Measurements from ENCODE around the gene DIP2C.
"Not testable (repeated sequence)": the region's sequence is repeated elsewhere in the genome, so short reads cannot be mapped to it uniquely, and the experiment has no call there.

The DIP2C gene

DNA sequence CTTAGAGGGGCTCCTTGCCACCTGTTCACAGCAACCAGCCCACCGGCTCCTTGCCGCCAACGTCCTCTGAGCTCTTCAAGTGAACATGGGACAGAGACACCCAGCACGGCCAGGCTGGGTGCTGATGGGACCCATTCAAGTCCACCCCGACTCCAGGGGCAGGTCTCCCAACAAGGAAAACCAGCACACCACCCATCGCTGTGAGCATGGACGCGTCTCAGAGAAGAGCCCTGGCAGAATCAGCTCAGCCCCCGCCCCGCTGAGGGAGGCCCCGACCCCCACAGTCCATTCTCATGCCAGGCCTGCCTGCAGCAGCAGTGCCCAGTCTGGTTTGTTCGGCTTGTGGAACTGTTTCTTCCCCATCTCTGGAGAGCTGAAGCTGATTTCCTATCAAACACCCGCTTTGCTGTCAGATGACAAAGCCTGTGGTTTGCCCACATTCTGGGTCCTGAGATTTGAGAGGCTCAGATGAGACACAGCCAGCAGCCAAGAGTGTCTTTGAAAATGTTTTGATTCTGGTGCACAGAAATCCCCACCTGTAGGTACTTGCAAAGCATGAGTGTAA, 337.6 kb downstream of the DIP2C start:
- DNase-seq (ENCODE audit: low read depth): no peak
- no peak overlapping the region for H3K4me3 ChIP-seq (ENCODE audit: low read depth, low read length)
- TF ChIP-seq, protein P1, sequence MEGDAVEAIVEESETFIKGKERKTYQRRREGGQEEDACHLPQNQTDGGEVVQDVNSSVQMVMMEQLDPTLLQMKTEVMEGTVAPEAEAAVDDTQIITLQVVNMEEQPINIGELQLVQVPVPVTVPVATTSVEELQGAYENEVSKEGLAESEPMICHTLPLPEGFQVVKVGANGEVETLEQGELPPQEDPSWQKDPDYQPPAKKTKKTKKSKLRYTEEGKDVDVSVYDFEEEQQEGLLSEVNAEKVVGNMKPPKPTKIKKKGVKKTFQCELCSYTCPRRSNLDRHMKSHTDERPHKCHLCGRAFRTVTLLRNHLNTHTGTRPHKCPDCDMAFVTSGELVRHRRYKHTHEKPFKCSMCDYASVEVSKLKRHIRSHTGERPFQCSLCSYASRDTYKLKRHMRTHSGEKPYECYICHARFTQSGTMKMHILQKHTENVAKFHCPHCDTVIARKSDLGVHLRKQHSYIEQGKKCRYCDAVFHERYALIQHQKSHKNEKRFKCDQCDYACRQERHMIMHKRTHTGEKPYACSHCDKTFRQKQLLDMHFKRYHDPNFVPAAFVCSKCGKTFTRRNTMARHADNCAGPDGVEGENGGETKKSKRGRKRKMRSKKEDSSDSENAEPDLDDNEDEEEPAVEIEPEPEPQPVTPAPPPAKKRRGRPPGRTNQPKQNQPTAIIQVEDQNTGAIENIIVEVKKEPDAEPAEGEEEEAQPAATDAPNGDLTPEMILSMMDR (IDR thresholded peaks at IDR 0.05; ENCODE audit: control insufficient read depth, extremely low read depth, insufficient read depth): no peak

DNA sequence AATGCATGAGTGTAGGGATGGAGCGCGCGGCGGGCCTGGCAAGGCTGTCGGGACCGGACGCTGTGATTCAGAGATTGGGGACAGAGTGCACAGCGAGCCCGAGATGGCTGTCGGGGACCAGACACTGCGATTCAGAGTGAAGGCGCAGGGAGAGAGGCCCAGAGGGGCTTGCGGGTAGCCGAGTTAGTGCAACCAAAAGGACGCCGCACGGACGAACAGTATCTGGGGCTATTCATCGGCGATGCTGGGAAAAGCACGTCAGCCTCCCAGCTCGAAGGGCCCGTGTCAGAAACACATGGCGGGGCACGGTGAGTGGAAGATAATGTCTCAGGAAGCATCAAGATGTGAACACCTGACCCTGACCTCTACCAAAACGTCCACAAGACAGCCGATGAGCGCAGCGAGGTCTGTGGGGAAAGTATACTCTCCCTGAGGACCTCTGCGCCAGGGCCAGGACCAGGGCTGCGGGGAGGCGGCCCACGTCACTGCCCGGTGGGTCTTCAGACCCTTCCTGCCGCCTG, 338.4 kb downstream of the DIP2C start:
- DNase-seq (ENCODE audit: low read depth): no peak

DNA sequence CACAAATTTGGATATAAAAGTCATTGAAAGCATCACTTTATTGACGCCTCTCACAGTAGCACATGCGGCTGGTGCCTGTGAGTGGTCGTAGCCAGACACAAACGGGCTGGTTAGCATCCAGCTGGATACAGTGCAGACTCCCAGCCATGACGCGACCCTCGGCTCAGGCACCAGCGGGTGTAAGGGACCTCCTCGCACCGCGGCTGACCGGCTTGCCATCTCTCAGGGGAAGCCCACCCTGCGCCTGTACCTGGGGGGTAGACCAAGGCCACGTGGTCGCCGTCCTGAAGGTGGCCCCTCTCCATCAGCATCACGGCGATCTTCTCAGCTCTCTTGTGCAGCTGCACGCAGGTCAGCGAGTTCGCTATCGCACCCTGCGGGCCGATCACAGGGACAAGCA, 340.4 kb downstream of the DIP2C start:
- TF ChIP-seq, protein P1 (IDR thresholded peaks at IDR 0.05; ENCODE audit: control insufficient read depth, extremely low read depth, insufficient read depth): no peak
- H3K4me3 ChIP-seq (ENCODE audit: low read depth, low read length): no peak overlapping the region
- no peak for DNase-seq (ENCODE audit: low read depth)

More for the DNA sequence above, 338.4 kb downstream of the DIP2C start:
- H3K4me3 ChIP-seq (ENCODE audit: low read depth, low read length): no peak overlapping the region
- TF ChIP-seq, protein P1 (IDR thresholded peaks at IDR 0.05; ENCODE audit: control insufficient read depth, extremely low read depth, insufficient read depth): no peak

DNA sequence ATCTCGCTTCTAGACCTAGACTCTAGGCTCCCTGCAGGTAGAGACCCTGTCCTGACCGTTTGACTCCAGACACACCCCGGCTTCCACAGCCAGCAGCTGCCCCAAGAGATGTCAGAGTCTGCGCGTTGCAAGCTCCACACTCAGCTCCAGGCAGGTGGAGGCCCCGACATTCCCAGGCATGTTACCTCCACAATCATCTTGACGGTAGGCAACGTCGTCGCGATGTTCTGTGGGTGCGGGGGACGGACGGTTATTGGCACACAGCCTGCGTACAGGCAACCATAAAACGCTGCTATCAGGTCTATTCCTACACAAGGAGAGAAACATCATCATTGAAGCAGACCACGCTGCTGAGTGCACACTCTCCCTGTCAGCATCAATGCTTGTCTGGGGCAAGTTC, 341.0 kb downstream of the DIP2C start:
- DNase-seq (ENCODE audit: low read depth): no peak
- H3K4me3 ChIP-seq (ENCODE audit: low read depth, low read length): no peak overlapping the region
- TF ChIP-seq, protein P1 (IDR thresholded peaks at IDR 0.05; ENCODE audit: control insufficient read depth, extremely low read depth, insufficient read depth): no peak

DNA sequence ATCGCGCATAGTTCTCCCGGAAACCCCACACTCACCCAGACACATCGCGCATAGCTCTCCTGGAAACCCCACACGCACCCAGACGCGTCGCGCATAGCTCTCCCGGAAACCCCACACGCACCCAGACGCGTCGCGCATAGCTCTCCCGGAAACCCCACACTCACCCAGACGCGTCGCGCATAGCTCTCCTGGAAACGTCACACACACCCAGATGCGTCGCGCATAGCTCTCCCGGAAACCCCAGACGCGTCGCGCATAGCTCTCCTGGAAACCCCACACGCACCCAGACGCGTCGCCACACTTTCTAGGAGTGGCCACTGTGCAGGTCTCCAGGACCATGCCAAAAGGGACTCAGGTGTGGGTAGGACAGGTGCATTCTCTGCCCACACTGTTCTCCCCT, 341.7 kb downstream of the DIP2C start:
- DNase-seq (ENCODE audit: low read depth); H3K4me3 ChIP-seq (ENCODE audit: low read depth, low read length): not testable (repeated sequence)

DNA sequence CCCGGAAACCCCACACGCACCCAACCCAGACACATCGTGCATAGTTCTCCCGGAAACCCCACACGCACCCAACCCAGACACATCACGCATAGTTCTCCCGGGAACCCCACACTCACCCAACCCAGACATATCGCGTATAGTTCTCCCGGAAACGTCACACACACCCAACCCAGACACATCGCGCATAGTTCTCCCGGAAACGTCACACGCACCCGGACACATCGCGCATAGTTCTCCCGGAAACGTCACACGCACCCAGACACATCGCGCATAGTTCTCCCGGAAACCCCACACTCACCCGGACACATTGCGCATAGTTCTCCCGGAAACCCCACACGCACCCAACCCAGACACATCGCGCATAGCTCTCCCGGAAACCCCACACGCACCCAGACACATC, 342.3 kb downstream of the DIP2C start:
- DNase-seq (ENCODE audit: low read depth); H3K4me3 ChIP-seq (ENCODE audit: low read depth, low read length): not testable (repeated sequence)

DNA sequence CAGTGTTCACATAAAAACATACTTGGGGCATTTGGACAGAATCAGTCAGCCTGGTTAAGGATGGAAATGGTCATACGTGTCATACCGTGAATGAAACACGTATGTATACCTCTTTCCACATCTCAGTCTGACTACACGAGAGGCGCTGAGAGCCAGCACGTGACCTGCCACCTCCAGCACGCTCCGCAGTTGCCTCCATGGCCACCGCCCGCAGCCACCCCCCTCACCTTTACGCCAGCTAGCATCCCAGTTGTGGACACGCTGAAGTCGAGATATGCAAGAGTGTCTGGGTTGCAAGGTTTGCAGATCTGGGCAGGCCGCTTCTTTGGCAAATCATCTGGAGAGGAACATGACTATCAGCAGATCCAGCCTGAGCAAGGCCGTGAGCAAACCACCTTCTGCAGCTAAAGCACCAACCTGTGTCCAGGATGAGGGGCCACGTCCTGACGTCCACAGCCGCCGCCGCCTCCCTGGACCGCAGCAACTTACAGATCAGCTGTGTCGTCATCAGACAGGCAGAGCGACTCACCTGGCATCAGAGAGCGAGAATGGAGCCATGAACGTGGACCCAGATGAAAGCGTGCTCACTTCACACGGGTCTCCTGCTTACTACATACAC, 344.8 kb downstream of the DIP2C start:
- H3K4me3 ChIP-seq (ENCODE audit: low read depth, low read length): no peak overlapping the region
- TF ChIP-seq, protein P1 (IDR thresholded peaks at IDR 0.05; ENCODE audit: control insufficient read depth, extremely low read depth, insufficient read depth): no peak
- no peak for DNase-seq (ENCODE audit: low read depth)
